Measurements from ENCODE around the gene USH1G.

USH1G gene

DNA sequence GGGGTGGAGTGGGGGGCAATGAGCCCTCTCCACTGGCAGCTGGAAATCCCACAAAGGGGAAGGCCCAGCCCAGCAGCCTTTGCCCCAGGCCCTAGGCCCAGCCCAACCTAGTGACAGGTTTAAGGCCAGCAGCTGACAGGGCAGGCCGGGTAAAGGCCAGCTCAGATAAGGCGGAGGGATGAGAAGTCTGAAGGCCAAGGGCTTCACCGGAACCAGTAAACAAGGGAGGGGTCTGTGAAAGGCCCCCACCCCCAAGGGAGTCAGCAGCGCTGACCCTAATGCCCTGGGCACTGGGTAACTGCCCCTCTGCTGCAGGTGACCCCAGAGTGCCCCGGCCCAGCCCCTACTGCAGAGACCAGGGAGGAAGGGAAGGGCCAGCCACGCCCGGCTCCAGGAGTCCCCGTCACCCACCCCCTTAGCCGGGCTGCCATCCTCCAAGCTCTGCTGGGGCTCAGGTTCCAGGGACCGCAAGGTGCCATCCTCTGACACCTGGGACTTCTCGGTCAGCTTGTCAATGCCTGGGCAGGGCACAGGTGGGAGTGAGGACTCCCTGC lies 30.2 kb upstream of the USH1G start:
- DNase-seq, result no peak

DNA sequence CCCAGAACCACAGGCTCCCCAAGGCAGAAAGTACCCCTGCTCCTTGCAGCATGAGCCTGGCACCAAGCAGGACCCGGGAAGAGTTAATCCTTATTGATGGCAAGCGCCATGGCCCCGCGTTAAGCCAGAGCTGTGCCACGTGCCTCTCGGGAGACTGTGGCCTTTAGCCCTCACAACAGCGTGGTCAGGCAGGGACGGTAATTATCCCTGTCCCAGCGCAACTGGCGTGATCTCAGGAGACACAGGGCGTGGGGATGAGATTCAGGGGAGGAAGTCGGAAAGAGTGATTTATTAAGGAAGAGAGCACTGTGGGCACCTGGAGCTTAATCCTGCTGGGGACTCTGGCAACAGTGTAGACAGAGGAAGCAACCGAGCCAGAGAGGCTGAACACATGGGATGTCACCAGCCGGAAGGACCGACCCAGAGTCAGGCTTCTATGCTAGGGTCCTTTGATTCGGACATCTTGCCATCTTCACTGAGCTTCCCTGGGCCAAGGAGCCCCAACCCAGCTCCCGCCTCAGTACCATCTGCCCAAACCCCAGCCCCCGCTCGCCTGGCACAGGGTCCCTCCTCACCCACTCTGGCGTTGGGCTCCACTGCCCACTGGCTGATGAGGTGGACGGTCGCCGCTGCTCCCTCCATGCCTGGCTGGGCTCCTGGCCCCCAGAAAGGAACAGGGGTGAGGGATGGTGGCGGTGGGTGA lies 29.5 kb upstream of the USH1G start:
- DNase-seq, result no peak

DNA sequence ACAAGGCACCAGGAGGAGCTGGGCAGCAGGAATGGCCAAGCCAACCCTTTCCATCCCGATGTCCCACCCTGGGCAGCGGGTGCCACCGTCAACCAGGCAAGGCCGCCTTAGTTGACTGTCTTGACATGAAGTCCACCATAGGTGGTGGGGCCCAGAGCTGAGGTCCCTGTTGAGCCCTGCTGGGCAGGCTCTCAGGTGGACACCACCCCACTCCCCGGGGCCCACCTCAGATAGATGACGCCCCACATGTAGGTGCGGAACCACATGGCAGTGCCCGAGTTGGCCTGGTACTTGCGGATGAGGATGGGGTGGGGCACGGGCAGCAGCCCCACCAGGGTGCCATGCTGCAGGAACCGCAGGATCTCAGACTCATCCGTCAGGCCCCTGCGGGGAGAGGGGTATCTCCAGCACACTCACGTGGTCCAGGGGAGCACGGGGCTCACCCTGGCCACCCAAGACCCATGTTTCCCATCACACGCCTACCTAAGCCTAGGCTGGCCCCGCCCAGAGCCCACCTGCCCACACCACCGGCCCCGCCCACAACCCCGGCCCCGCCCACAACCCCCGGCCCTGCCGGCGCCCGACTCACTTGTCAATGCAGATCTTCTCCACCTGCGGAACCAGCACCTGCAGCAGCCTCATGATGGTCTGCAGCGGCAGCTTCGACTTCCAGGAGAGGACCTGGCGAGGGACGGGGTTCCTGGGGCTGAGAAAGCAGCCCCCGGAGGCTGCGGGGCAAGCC lies 28.8 kb upstream of the USH1G start:
- DNase-seq, result no peak

DNA sequence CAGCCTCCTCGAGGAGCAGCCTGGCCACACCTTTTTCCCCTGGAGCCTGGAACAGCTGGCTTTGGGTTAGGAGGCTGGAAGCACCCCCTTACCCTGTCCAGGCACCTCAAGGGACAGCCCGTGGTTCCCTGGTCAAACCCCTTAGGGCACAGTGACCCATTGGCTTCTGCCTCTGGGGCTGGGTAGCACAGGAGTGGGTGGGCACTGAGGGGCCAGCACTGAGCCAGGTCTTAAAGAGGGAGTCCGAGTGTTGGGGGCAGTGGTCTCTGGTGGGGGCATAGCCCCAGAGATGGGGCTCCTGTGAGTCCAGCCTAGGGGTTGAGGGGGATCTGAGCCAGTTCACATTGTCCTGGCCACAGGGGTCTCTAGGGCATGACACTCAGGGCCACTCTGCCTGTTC lies 28.0 kb upstream of the USH1G start:
- DNase-seq, result no peak

DNA sequence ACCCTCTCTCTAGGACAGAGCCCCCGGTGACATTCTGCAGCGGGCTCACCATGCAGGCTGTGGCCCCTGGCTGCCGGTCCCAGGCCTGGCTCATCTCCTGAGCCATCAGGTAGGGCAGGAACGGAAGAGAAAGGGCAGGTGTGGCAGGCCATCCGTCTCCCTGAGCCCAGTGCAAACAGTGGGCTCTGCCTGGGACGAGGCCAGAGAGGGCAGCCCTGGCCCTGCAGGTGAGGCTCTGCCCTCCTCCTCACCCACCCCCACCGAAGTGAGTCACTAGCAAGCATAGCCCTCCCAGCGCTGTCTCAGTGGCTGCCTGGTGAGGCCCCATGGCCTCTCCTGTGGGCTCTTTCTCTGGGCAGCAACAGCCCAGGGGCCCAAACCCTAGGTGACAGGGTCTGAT lies 27.2 kb upstream of the USH1G start:
- no peak for DNase-seq

DNA sequence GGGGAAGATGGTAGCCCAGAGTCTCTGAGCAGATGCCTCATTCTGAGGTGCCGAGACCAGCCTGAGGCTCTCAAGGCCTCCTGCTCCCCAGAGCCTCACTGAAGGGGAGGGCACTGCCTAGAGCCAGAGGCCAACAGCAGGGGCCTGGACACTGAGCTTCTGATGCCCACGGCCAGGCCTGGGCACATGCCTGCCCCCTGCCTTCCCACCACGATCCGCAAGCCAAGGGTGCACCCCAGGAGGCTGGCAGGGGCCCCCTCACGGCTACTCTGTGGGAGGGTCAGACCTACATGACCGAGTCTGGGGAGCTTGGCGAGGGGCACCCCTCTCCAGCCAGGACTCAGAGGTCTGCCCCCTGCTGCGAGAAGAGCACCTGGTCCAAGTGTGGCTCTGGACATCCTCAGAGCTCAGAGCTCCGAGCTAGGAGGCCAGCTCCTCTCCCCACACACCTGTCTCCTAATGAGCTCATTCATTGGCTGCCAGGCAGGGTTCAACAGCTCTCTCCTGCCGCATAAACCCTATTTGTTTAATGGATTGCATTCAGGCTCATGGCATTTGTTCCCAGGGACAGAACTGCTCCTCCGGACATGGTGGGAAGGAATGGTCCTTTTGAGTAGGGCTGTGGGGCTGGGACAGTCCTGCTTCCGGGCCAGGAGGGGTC lies 26.5 kb upstream of the USH1G start:
- DNase-seq, result no peak

DNA sequence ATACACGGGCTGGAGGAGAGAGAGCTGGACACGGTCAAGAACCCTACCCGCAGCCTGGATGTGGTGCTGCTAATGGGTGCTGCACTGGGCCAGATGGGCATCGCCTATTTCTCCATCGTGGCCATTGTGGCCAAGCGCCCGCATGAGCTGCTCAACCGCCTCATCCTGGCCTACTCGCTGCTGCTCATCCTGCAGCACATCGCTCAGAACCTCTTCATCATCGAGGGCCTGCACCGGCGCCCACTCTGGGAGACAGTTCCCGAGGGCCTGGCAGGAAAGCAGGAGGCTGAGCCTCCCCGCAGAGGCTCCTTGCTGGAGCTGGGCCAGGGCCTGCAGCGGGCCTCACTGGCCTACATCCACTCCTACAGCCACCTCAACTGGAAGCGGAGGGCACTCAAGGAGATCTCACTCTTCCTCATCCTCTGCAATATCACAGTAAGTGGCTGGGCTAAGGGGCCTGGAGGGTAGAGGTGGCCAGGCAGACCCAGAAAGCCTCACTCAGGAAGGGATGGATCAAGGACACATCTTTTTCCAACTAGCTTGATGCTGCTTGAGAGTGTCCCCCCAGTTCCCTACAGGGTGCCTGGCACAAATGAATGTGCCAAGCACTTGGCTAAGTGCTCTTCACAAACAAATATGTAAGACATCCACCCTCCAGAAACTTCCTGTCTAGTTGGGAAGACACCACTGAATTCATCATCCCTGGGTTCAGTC lies 24.1 kb upstream of the USH1G start:
- DNase-seq, result no peak

DNA sequence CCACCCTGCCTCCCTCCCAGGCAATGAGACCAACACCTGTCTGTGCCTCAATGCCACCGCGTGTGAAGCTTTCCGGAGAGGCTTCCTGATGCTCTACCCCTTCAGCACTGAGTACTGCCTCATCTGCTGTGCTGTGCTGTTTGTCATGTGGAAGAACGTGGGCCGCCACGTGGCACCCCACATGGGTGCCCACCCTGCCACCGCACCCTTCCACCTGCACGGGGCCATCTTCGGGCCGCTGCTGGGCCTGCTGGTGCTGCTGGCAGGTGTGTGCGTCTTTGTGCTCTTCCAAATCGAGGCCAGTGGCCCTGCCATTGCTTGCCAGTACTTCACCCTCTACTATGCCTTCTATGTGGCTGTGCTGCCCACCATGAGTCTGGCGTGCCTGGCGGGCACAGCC lies 23.6 kb upstream of the USH1G start:
- DNase-seq, result no peak

DNA sequence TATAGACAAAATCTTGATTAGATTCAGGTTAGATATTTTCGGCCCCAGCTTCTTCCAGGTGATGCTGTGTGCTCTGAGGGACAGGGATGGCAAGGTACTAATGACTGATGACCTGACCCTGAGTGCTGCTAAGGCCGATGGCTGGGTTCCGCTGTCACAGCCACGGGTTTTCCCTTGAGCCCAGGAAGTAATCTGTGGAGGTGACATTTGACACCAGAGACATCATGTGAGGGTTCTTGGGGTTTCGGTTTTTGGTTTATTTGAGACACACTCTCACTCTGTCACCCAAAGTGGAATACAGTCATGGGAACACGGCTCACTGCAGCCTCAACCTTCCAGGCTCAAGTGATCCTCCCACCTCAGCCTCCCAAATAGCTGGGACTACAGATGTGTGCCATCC lies 22.5 kb upstream of the USH1G start:
- DNase-seq, result no peak

DNA sequence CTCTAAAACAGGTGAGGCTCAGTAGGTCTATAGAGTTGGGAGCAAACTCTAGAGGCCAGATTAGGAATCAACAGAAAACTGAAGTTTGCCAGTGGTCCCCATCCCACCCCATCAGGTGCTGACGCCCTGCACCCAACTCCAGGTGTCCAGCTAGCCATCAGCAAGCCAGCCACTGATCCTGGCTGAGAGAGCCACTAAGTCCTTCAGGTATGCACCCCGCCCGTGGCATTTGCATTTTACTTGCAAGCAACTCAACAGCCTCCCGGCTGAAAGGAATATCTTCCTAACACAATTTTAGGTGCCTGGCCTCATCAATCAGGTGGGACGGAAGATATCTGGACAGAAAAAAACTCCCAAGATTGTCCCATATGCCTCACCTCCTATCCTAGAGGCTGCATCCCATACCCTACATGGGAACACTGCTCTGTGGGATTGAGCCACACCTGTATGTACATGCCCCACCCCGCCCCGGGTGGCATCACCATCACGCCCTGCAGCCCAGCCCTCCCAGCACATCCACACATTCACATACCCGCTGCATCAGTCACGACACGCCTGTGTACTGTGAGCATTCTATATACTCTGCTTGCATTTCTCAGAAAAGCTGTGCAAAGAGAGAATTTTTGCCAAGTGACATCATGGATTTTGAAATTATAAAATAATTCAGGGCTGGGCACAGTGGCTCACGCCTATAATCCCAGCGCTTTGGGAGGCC lies 20.9 kb upstream of the USH1G start:
- no peak for DNase-seq

DNA sequence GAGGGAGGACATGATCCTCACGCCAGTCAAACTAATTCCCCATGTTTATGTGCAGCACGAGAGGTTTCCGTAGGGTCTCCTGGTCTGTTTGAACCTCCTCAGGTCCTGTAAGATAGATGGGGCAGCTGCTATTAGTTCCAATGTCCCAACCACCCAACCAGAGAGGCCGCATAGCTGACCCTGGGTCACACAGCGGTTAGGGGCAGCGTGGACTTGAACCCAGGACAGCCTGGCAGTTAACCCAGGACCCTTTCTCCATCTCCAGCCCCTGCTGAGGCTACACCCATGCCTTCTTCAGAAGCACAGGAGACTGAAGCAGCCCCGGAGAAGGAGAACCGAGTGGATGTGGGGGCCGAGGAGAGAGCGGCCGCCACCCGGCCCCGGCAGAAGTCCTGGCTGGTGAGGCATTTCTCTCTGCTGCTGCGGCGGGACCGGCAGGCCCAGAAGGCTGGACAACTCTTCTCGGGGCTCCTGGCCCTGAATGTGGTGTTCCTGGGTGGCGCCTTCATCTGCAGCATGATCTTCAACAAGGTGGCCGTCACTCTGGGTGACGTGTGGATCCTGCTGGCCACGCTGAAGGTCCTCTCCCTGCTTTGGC lies 18.2 kb upstream of the USH1G start:
- DNase-seq, result no peak

DNA sequence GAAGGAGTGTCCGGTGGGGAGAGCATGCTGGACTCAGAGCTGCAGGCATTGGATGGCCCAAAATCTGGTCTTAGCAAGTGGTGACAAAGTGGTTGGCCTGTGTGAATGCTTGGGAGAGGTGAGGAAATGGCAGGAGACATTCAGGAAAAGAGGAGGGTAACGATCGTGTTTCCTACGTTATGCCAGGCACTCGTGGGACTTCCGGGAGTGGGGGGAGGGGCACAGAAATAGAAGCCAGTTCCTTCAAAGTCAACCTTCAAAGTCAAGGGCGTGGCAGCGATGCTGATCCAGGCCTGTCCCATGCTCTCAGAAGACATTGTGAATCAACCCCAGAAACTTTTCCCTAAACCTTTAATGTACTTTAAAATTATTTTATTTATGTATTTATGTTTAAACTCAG lies 16.5 kb upstream of the USH1G start:
- no peak for DNase-seq

DNA sequence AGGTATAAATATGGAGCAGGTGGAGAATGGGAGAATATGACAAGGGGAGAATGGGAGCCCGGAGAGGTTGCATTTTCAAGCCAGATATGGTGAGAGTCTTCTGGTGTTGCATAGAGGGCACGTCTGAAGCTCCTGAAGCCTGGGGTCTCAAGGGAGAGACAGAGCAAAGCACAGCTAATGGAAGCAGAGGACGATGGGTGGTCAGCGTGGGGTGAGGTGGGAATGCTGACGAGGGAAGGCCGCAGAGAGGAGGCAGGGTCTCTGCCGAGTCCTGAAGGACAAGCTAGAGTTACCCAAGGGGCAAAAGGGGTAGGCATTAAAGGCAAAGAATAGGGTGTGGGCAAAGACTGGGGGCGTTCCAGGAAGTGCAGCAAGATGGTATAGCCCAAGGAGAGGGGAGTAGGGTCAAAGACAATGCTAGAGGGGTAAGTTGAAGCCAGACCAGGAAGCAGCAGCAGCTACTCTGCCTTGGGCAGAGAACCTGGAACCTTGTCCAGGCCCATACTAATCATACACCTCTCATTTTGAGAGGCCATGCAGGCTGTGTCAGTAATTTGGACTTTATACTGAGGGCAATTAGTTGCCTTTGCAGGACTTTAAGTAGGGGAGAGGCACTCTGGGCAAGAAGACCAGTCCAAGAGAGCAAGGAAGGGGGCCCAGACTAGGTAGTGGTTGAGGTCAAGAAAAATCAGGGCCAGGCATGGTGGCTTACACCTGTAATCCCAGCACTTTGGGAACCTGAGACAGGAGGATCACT lies 15.3 kb upstream of the USH1G start:
- DNase-seq, result no peak

DNA sequence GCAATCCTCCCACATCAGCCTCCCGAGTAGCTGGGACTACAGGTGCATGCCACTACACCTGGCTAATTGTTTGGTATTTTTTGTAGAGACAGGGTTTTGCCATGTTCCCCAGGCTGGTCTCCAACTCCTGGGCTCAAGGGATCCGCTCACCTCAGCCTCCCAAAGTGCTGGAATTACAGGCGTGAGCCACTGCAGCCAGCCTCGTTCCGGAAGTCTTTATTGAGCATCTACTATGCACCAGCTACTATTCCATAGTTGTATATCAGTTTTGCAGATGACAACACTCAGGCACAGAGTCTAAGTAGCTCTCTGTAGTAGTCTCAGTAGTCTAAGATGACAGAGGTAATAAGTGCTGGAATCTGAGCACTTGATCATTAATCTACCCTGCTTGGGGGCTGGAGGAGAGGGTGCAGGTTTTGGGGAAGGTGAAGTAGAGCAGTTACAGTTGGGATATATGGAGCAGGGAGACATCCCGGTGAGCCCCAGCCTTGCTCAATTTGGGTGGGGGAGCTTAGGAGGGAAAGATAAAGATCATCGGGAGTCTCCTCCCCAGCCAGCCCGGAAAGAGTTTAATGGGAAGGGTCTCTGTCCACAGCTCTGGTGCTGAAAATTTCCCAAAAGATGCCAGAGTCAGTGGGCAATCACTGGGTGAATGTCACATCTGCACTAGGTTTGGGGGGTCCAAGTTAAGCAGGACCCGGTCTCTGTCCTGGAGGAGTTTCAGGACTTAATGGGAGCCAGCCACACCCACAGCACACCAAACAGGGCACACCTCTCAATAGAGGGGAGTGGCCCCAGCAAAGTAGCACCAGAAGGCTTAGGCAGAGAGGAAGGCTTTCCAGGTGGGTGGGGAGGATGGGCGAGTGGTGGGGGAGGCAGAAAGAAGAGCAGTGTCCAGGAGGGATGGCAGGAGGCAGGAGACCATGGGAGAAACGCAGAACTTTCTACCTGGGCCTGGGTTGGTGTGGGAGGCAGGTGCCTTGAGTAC lies 14.3 kb upstream of the USH1G start:
- DNase-seq, result no peak

DNA sequence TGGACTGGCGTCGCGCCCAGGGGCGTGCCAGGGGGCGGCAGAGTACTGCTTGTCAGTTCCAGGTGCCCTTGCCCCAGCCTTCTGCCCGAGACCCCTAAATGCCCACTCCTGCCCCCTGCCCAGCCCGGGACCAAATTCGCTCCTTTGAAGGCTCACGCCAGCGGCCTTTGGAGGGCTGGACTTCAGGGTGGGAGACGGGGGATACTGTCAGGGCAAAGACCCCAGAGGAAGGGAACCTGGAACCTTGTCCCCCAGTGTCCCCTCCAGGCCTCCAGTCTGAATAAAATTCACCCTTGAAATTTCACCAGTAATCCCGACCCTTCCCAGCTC lies 13.4 kb upstream of the USH1G start:
- DNase-seq, result no peak

DNA sequence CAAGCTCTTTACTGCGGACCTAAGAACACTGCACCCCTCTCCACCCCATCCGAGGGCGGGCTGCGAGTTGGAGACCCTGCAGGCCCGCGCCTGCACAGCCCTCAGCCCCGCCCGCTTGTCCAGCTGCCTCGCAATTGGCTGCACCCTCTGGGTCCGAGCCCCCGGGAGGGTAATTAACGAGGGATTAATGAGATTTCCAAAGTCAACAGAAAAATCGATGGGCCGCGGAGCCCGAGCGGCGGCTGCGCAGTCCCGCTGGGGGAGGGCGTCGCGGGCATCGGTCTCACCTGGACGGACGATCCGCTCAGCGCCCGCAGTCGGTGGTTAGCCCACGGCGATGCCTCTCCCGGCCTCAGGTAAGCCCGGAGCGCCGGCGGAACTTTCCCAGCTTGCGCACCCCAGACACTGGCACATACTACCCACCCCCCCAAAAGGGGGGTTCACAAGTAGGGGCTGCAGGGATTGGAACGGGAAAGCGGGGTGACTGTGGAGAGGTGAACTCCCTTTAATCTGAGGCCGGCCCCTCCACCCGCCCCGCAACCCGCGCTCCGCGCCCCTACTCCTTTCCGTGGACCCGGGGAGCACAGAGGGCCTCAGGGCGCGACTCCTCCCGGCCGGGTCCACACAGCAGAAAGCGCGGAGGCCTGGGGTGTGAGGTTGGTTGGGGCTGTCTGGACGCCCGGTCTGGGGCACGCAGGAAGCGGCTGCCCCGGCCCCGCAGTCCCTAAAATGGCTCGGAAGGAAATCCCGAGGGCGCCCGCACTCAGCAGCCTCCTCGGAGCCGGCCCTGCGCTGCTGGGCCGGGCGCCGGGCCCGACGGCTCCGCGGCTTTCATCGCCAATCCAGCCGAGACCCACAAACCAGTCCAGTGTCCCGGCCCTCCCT lies 12.8 kb upstream of the USH1G start, which contains the start of gene OTOP3:
Gene OTOP3, plus strand, starts transcription at position 314 of the 885 bp plus-strand sequence. Its CDS starts 24 bp downstream, at position 338.
- no peak for DNase-seq

DNA sequence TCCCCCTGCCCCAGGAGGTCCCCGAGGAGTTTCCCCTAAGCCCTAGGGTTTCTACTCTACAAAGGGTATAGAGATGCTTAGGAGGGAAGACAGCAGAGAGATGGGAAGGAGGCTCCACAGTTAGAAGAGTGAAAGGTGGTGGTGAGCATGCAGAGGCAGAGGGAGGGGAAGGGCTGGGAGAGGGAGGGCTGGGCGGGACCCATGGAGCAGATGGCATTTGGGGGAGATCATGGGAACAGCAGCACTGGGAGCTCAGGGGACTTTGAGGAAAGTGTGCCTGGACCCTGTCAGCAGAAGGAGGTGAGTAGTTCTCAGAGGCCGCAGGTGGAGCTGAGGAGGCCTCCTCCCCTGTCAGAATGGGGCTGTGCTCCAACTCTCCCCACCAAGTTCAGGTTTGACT lies 12.0 kb upstream of the USH1G start:
- no peak for DNase-seq

DNA sequence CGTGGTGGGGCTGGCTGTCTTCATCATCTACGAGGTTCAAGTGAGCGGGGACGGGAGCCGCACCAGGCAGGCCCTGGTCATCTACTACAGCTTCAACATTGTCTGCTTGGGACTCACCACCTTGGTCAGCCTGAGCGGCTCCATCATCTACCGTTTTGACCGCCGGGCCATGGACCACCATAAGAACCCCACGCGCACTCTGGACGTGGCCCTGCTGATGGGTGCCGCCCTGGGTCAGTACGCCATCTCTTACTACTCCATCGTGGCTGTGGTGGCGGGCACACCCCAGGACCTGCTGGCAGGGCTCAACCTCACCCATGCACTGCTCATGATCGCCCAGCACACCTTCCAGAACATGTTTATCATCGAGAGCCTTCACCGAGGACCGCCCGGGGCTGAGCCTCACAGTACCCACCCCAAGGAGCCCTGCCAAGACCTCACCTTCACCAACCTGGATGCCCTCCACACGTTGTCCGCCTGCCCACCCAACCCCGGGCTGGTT lies 7.5 kb upstream of the USH1G start:
- no peak for DNase-seq

DNA sequence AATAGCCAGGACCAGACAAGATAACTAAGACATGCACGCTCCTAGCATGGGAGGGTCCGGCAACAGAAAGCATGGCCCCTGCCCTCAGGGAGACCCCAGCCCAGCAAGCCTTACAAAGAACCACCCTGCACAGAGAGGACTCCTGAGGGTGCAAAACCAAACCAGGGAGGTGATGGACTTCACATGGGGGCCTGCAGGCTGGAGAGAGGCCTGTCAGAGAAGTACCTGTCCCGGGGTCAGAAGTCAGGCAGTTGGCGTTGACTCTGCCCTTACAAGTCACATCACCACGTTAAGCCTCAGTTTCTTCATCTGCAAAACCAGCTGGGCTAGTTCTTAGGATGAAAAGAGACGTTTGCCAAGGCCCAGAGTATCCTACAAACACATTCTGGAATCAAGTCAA lies 5.7 kb upstream of the USH1G start:
- DNase-seq, result no peak

All from CD4-positive, alpha-beta T cell treated with Interleukin-15 for 1 hour (primary cell).